ENCODE measurements around the gene CRACR2B. TPM values are rescaled to one million over a fixed set of nuclear protein-coding genes. Genes with fewer than 3 reads are reported as not detected.

The CRACR2B gene
- total RNA-seq, 1 experiment from 2014 or later: 17.5 TPM

DNA sequence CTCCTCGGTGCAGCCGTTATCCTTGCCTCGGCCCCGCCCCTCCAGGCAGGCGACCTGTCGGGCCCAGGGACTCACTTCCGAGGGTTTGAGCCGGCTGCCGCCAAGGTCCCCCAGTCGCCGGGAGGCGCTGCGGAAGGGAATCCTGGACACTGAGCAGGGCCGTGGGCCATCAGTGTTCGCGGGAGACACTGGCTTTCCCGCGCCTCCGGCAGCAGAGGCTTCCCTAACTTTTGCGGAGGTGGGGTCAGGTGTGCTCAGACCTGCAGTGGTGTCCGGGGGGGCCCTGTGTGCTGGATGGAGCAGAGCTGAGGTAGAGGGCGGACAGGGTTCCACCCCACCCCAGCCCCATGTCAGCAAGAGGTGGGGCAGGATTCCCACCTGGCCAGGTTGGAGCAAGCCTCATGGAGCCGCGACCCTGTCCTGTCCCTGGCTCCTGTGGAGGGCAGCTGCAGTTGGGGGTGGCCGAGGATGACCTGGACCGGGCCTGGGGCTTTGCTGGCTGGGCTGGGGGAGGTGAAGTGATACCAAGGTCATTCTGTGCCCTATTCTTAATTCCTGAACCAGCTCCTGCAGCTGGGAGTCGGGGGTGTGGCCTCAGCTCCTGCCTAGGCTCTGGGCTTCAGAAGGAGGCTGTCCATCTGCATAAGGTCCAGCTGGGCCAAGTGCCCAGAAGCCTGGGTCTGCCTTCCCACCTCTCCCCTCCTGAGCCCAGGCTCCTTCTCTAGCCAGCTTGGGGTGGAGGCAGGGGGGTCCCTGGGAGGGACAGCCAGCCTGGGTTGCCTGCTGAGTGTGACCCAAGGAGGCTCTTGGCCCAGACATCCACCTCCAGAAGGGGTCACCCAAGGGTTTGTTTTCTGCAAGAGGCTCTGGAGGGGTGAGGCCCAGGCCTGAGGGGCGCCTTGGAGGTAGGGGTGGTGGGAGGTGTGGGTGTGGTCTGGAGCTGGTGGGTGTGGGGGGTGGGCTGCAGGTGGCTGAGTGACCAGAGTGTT is 23.4 kb downstream of the CRACR2B start:
- H3K27ac ChIP-seq: no peak overlapping the region
- TF ChIP-seq, protein P1, sequence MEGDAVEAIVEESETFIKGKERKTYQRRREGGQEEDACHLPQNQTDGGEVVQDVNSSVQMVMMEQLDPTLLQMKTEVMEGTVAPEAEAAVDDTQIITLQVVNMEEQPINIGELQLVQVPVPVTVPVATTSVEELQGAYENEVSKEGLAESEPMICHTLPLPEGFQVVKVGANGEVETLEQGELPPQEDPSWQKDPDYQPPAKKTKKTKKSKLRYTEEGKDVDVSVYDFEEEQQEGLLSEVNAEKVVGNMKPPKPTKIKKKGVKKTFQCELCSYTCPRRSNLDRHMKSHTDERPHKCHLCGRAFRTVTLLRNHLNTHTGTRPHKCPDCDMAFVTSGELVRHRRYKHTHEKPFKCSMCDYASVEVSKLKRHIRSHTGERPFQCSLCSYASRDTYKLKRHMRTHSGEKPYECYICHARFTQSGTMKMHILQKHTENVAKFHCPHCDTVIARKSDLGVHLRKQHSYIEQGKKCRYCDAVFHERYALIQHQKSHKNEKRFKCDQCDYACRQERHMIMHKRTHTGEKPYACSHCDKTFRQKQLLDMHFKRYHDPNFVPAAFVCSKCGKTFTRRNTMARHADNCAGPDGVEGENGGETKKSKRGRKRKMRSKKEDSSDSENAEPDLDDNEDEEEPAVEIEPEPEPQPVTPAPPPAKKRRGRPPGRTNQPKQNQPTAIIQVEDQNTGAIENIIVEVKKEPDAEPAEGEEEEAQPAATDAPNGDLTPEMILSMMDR (conservative IDR thresholded peaks at IDR 0.05): no peak; the same call in 1 of the 2 replicates
- TF ChIP-seq EZH2 (IDR thresholded peaks at IDR 0.05; ENCODE audit: low read depth): no peak
- H4K20me1 ChIP-seq (ENCODE audit: insufficient read depth): no peaks in the 10 kb centered on the region

DNA sequence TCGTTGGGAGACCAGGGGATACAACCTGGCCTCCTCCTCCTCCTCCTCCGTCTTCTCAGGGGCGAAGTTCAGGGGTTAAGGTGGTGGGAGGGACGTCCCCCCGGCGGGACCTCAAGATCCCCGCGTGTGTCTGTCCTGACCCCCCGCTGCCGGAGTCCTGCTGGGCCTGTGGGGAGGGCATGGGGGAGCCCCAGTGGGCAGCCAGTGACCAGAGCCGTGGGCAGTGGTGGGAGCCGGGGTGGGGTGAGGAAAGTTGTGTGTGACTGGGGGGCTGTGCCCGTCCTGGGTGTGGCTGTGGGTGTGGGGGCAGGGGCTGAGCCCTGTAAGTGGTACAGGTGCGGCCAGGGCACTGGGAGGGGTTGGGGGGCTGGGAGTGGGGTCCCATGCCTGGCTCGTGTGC is 25.0 kb downstream of the CRACR2B start:
- BruUV-seq (replicated peaks): no TSS peak
- no peak for TF ChIP-seq EZH2 (IDR thresholded peaks at IDR 0.05; ENCODE audit: low read depth)
- TF ChIP-seq, protein P1 (conservative IDR thresholded peaks at IDR 0.05): no peak
- ChIA-PET CTCF (no interaction called here), POLR2A (ENCODE audit: unreplicated experiment) (no interaction called here)
- intact Hi-C loops (cut with micrococcal nuclease; ENCODE audit: unreplicated experiment): no loop called here
- Histone ChIP-seq H3K27me3 (ENCODE audit: insufficient read depth, low read depth) (no peaks in the 10 kb centered on the region), H3K79me2 (ENCODE audit: low read depth) (no peaks in the 10 kb centered on the region), H2AFZ (no peak overlapping the region), H3K4me3 (no peak overlapping the region), H3K27ac (no peak overlapping the region), H3K9me3 (ENCODE audit: insufficient read depth, low read depth) (no peaks in the 10 kb centered on the region), H3K9me2 (ENCODE audit: insufficient read depth) (no peaks in the 10 kb centered on the region), H4K20me1 (ENCODE audit: insufficient read depth) (no peaks in the 10 kb centered on the region), H3K4me2 (no peak overlapping the region), H3K4me1 (replicated peaks; ENCODE audit: insufficient read depth) (no peaks in the 10 kb centered on the region), H3F3A (ENCODE audit: insufficient read depth, low read depth) (no peaks in the 10 kb centered on the region), H3K36me3 (ENCODE audit: low read depth) (no peaks in the 10 kb centered on the region)
- no peak for DNase-seq

More for the DNA sequence above, 23.4 kb downstream of the CRACR2B start:
- CTCF ChIA-PET: no interaction called here
- no peaks in the 10 kb centered on the region for H3K79me2 ChIP-seq (ENCODE audit: low read depth)
- no peaks in the 10 kb centered on the region for H3K4me1 ChIP-seq (replicated peaks; ENCODE audit: insufficient read depth)
- POLR2A ChIA-PET (ENCODE audit: unreplicated experiment): no interaction called here
- H2AFZ ChIP-seq: no peak overlapping the region
- H3K4me3 ChIP-seq: no peak overlapping the region
- no peaks in the 10 kb centered on the region for H3K9me3 ChIP-seq (ENCODE audit: insufficient read depth, low read depth)
- BruUV-seq (replicated peaks): no TSS peak
- DNase-seq: no peak
- H3K9me2 ChIP-seq (ENCODE audit: insufficient read depth): no peaks in the 10 kb centered on the region
- no peaks in the 10 kb centered on the region for H3K27me3 ChIP-seq (ENCODE audit: insufficient read depth, low read depth)
- no peak overlapping the region for H3K4me2 ChIP-seq
- intact Hi-C loops (cut with micrococcal nuclease; ENCODE audit: unreplicated experiment): no loop called here
- 0 out of 2 replicates have a peak, but pooled peaks cover 6% of the 10 kb centered on the region for H3F3A ChIP-seq (ENCODE audit: insufficient read depth, low read depth)
- no peaks in the 10 kb centered on the region for H3K36me3 ChIP-seq (ENCODE audit: low read depth)

DNA sequence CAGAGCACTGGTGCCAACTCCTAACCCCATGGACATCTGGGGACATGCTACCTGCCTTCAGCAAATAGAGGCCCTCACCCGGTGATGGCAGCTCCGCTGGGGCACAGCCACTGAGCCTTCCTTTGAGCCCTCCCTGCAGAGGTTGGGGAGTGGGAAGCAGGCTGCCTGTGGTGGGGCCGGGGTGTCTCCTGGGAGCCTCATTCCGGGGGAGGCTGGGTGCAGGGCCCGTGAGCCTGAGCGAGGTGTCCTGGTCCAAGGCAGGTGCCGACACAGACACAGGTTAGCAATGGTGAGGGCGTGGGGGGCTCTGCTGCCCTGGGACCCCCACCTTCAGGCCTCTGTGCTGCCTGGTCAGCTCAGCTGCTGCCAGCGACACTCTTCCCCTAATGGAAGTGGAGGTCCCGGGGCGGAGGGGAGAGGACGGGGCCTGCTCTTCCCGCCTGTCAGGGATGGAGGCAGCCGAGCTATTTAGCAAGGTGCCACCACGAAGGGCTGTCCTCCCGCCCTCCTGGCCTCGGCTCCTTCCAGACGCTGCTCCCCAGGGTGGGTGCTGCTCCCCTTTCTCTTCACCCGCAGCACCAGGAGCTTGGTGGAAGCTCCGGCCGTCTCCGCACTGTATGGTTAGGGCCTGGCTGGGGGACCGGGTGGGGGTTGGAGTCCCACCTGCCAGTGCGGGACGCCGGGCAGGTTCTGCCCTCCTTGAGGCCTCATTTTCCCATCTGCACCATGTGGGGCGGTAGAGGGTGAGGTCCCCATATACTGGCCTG is 26.1 kb downstream of the CRACR2B start:
- POLR2A ChIA-PET (ENCODE audit: unreplicated experiment): no interaction called here
- Histone ChIP-seq H3K4me2 (no peak overlapping the region), H3K9me3 (ENCODE audit: insufficient read depth, low read depth) (no peaks in the 10 kb centered on the region), H3F3A (ENCODE audit: insufficient read depth, low read depth) (no peaks in the 10 kb centered on the region), H3K4me3 (no peak overlapping the region), H2AFZ (no peak overlapping the region), H4K20me1 (ENCODE audit: insufficient read depth) (no peaks in the 10 kb centered on the region), H3K9me2 (ENCODE audit: insufficient read depth) (no peaks in the 10 kb centered on the region), H3K4me1 (replicated peaks; ENCODE audit: insufficient read depth) (no peaks in the 10 kb centered on the region), H3K27me3 (ENCODE audit: insufficient read depth, low read depth) (no peaks in the 10 kb centered on the region), H3K79me2 (ENCODE audit: low read depth) (no peaks in the 10 kb centered on the region), H3K27ac (no peak overlapping the region), H3K36me3 (ENCODE audit: low read depth) (no peaks in the 10 kb centered on the region)
- CTCF ChIA-PET: no interaction called here
- intact Hi-C loops (cut with micrococcal nuclease; ENCODE audit: unreplicated experiment): no loop called here
- no TSS peak for BruUV-seq (replicated peaks)
- no peak for DNase-seq
- no peak for TF ChIP-seq EZH2 (IDR thresholded peaks at IDR 0.05; ENCODE audit: low read depth)
